ENCODE data around the gene ELAVL3. TPM values are rescaled to one million over a fixed set of nuclear protein-coding genes. Genes with fewer than 3 reads are reported as not detected.
A peak's percentile ranks its signal among the peaks of the same experiment; 100 is the strongest.

Gene ELAVL3
- total and polyA plus RNA-seq, 2 donors (not counting 3 experiments of a cell fraction or from before 2014, with no cell fraction given), result not detected

DNA sequence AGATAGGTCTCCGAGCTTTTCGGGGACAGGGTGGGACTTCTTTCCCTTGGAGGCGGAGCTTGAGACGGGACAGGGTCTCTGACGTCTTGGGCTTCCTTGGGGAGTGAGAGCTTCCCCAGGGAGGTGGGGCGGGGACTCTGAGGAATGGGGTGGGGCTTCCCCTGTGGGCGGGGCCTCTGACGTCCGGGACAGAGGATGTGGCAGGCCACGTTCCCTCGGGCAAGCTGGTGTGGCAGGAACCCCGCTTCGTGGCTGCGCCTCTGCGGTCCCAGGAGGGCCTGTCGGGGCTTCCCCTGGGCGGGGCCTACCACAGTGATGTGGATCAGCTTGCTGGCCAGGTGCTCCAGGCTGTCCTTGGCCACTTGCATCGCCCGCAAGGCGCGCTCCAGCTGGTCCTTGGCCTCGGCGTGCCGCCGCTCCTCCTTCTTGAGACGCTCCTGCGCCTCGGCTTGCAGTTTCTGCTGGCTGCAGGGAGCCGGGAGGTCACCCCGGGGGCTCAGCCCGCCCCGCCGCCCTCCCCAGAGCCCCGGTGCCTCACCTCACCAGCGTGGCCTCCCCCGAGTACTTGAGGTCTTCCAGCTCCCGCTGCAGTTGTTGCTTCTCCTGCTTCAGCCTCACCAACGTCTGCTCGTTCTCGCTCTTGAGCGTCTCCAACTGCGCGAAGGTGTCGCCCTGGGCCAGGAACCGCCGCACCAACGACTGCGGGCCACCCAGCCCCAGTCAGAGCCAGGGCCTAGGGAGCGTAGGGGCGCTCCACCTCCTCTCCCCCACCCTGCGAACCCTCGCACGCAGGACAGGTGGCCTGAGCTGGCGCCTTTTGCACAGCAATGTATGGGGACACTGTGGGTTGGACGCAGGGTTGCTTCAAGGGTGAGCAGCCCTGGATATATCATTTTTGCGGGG, 58.4 kb downstream of the ELAVL3 start:
- TF ChIP-seq EZH2 (IDR thresholded peaks at IDR 0.05; ENCODE audit: borderline replicate concordance, low read depth, low read length, severe bottlenecking), result peak; percentile 73
- TF ChIP-seq, protein P1, sequence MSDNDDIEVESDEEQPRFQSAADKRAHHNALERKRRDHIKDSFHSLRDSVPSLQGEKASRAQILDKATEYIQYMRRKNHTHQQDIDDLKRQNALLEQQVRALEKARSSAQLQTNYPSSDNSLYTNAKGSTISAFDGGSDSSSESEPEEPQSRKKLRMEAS (IDR thresholded peaks at IDR 0.05; ENCODE audit: insufficient read depth, insufficient read length), result no peak
- no peak for TF ChIP-seq FOS (IDR thresholded peaks at IDR 0.05; ENCODE audit: borderline replicate concordance, insufficient read depth, low read length)
- dilution Hi-C loops (cut with MboI; ENCODE audit: extremely low pct_ligation_motif_present, low sequenced_read_pairs) (no loop called here), intact Hi-C loops (cut with micrococcal nuclease) (loop anchor here (5.0 kb wide), 1 partner anchor 40 kb away; the partner anchor contains the start of gene EPOR)
- peaks cover 36 to 39% of the 10 kb centered on the region in 2 experiments for H3K27me3 ChIP-seq (ENCODE audit: control insufficient read depth in 2 of 2, insufficient read depth in 2 of 2, low read length in 2 of 2)
- H4K20me1 ChIP-seq (replicated peaks; ENCODE audit: control insufficient read depth, extremely low read depth, insufficient read depth, low read length), result no peaks in the 10 kb centered on the region
- CTCF ChIA-PET, result interaction anchor here (0.6 to 3.7 kb wide), 7 partner anchors 9 to 129 kb away, joined by 3 to 19 read pairs (median 4); partner anchors contain the start of genes CCDC159, ODAD3, PRKCSH and SWSAP1
- no peaks in the 10 kb centered on the region for H3K79me2 ChIP-seq (ENCODE audit: control insufficient read depth, insufficient read depth, low read length)
- FAIRE-seq (peak; percentile 65), DNase-seq (ENCODE audit: low read depth, low spot score) (peak; percentile 25)
- no peak overlapping the region for H3K9ac ChIP-seq (replicated peaks; ENCODE audit: extremely low read depth, insufficient read depth, low read length)
- no peaks in the 10 kb centered on the region for H3K36me3 ChIP-seq (ENCODE audit: control insufficient read depth in 2 of 2, extremely low read depth in 1 of 2, insufficient read depth in 2 of 2, low read length in 2 of 2)
- BruUV-seq (replicated peaks), result no TSS peak
- no peak overlapping the region for H3K4me3 ChIP-seq (replicated peaks in 1 of 3; ENCODE audit: insufficient read depth in 1 of 3, low read depth in 1 of 3, low read length in 3 of 3)
- no peaks in the 10 kb centered on the region for H3K9me3 ChIP-seq (replicated peaks; ENCODE audit: control insufficient read depth, insufficient read depth, low read length)
- H3K27ac ChIP-seq (ENCODE audit: insufficient read depth, low read depth, low read length), result no peak overlapping the region
- H3K4me1 ChIP-seq (ENCODE audit: control insufficient read depth, extremely low read depth, insufficient read depth, low read length), result peaks cover 9% of the 10 kb centered on the region
- POLR2A ChIA-PET, result no interaction called here
- peak overlapping the region; percentile 4 for H2AFZ ChIP-seq (ENCODE audit: low read depth, low read length)
- H3K4me2 ChIP-seq (ENCODE audit: insufficient read depth, low read length), result no peak overlapping the region
- no peaks in the 10 kb centered on the region for H3K9me1 ChIP-seq (replicated peaks; ENCODE audit: control insufficient read depth, extremely low read depth, insufficient read depth, low read length)

DNA sequence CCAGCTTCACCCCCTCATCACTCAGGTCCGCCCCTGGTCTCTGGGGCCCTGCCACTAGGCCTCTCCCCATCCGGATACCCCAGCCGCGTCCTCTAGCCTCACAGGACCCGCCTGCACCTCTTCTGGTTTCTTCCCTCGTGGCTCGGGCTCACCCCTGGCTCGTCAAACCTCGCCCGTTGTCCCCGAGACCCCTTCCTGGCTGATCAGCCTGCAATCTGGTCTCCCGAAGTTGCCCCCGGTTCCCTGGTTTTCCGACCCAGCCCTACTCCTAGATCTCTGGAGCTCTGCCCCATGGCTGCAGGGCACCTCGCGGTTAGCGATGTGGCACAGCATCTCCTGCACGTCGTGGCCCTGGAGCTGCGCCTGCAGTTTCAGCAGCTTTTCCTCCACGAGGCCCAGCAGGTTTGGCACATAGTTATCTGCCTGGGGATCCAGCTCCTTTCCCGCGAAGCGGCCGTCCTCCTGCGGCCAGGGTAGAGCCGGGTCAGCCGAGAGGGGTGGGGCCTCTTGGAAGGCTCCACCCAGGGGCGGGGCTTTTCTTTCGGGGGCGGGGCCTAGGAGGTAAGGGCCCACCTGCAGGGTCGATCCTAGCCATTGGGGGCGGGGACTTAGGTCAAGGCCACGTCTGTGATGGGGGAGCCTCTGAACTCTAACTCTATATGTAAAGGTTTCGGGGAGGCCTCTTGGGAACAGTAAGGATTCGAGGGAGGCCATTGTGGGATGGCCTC, 59.3 kb downstream of the ELAVL3 start:
- H4K20me1 ChIP-seq (replicated peaks; ENCODE audit: control insufficient read depth, extremely low read depth, insufficient read depth, low read length), result no peaks in the 10 kb centered on the region
- intact Hi-C loops (cut with micrococcal nuclease), result loop anchor here (5.0 kb wide), 1 partner anchor 39 kb away; the partner anchor contains the start of gene EPOR
- no peaks in the 10 kb centered on the region for H3K9me1 ChIP-seq (replicated peaks; ENCODE audit: control insufficient read depth, extremely low read depth, insufficient read depth, low read length)
- DNase-seq (ENCODE audit: low read depth, low spot score) (no peak), FAIRE-seq (no peak)
- peak overlapping the region; percentile 4 for H2AFZ ChIP-seq (ENCODE audit: low read depth, low read length)
- H3K9me3 ChIP-seq (replicated peaks; ENCODE audit: control insufficient read depth, insufficient read depth, low read length), result no peaks in the 10 kb centered on the region
- no peak overlapping the region for H3K9ac ChIP-seq (replicated peaks; ENCODE audit: extremely low read depth, insufficient read depth, low read length)
- no peak overlapping the region for H3K4me2 ChIP-seq (ENCODE audit: insufficient read depth, low read length)
- H3K27ac ChIP-seq (ENCODE audit: insufficient read depth, low read depth, low read length), result no peak overlapping the region
- H3K27me3 ChIP-seq (ENCODE audit: control insufficient read depth in 2 of 2, insufficient read depth in 2 of 2, low read length in 2 of 2), result peaks cover 36 to 39% of the 10 kb centered on the region in 2 experiments
- no peak for TF ChIP-seq JUN (IDR thresholded peaks at IDR 0.05; ENCODE audit: borderline replicate concordance, insufficient read depth, insufficient read length, low read depth)
- TF ChIP-seq GATA2 (IDR thresholded peaks at IDR 0.05; ENCODE audit: insufficient read depth, insufficient read length, low read depth, low read length), result no peak
- TF ChIP-seq EZH2 (IDR thresholded peaks at IDR 0.05; ENCODE audit: borderline replicate concordance, low read depth, low read length, severe bottlenecking), result no peak
- TF ChIP-seq POLR2AphosphoS5 (IDR thresholded peaks at IDR 0.05; ENCODE audit: insufficient read depth, low read depth, low read length), result no peak
- TF ChIP-seq, protein P1 (IDR thresholded peaks at IDR 0.05; ENCODE audit: insufficient read depth, insufficient read length), result no peak
- TF ChIP-seq, protein P2, sequence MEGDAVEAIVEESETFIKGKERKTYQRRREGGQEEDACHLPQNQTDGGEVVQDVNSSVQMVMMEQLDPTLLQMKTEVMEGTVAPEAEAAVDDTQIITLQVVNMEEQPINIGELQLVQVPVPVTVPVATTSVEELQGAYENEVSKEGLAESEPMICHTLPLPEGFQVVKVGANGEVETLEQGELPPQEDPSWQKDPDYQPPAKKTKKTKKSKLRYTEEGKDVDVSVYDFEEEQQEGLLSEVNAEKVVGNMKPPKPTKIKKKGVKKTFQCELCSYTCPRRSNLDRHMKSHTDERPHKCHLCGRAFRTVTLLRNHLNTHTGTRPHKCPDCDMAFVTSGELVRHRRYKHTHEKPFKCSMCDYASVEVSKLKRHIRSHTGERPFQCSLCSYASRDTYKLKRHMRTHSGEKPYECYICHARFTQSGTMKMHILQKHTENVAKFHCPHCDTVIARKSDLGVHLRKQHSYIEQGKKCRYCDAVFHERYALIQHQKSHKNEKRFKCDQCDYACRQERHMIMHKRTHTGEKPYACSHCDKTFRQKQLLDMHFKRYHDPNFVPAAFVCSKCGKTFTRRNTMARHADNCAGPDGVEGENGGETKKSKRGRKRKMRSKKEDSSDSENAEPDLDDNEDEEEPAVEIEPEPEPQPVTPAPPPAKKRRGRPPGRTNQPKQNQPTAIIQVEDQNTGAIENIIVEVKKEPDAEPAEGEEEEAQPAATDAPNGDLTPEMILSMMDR (IDR thresholded peaks at IDR 0.05; ENCODE audit: extremely low read depth in 1 of 2, insufficient read depth in 1 of 2, low read depth in 1 of 2, low read length in 2 of 2), result no peak
- no peak for TF ChIP-seq POLR2A (IDR thresholded peaks at IDR 0.05; ENCODE audit: low read depth, low read length)
- H3K79me2 ChIP-seq (ENCODE audit: control insufficient read depth, insufficient read depth, low read length), result no peaks in the 10 kb centered on the region
- POLR2A ChIA-PET, result no interaction called here
- H3K4me3 ChIP-seq (replicated peaks in 1 of 3; ENCODE audit: insufficient read depth in 1 of 3, low read depth in 1 of 3, low read length in 3 of 3), result no peak overlapping the region
- H3K4me1 ChIP-seq (ENCODE audit: control insufficient read depth, extremely low read depth, insufficient read depth, low read length), result peaks cover 9% of the 10 kb centered on the region
- CTCF ChIA-PET, result interaction anchor here (1.0 to 3.7 kb wide), 6 partner anchors 13 to 128 kb away, joined by 4 to 19 read pairs (median 6); partner anchors contain the start of genes ODAD3 and PRKCSH
- H3K36me3 ChIP-seq (ENCODE audit: control insufficient read depth in 2 of 2, extremely low read depth in 1 of 2, insufficient read depth in 2 of 2, low read length in 2 of 2), result no peaks in the 10 kb centered on the region
- BruUV-seq (replicated peaks), result no TSS peak
- dilution Hi-C loops (cut with MboI; ENCODE audit: extremely low pct_ligation_motif_present, low sequenced_read_pairs), result no loop called here

Data from endothelial cell of umbilical vein (primary cell).